Keratinocyte (primary cell): ENCODE measurements around the gene ZNF598. TPM values are rescaled to one million over a fixed set of nuclear protein-coding genes. Genes with fewer than 3 reads are reported as not detected.

Source experiments
- DNase-seq: peaks from one replicate; pipeline ENCODE4 v3.0.0-alpha.2; 2011; ENCODE audit warnings: low read depth, missing footprints, low spot score
- FAIRE-seq: peaks from 2 replicates; lab custom pipeline; 2011; peaks lifted over from hg19 to GRCh38; lab: Jason Lieb, UNC
- H2AFZ ChIP-seq: 2 replicates; pipeline ENCODE4 v1.6.0; 2012; ENCODE audit warnings: low read length, control low read depth, inconsistent platforms; ENCODE audit not compliant: control insufficient read depth
- H3K27ac ChIP-seq: 2 replicates; pipeline ENCODE4 v1.5.1; 2011; ENCODE audit warnings: low read length; ENCODE audit not compliant: control insufficient read depth, insufficient read depth
- H3K27me3 ChIP-seq: 3 replicates; pipeline ENCODE4 v1.6.0; 2011; ENCODE audit warnings: low read length; ENCODE audit not compliant: control insufficient read depth, insufficient read depth; ENCODE audit errors: extremely low read depth
- H3K36me3 ChIP-seq, 2 experiments: 2 replicates in 1 of 2; 3 replicates in 1 of 2; pipeline ENCODE4 v1.5.1; 2011; ENCODE audit warnings: low read length in 2 of 2, mild to moderate bottlenecking in 1 of 2; ENCODE audit not compliant: control insufficient read depth in 2 of 2, insufficient read depth in 2 of 2; ENCODE audit errors: extremely low read depth in 1 of 2
- H3K4me1 ChIP-seq: 3 replicates; pipeline ENCODE4 v1.5.1; 2011; ENCODE audit warnings: low read length; ENCODE audit not compliant: control insufficient read depth, insufficient read depth; ENCODE audit errors: extremely low read depth
- H3K4me2 ChIP-seq: 3 replicates; pipeline ENCODE4 v1.6.0; 2011; ENCODE audit warnings: low read depth, low read length; ENCODE audit not compliant: control insufficient read depth, insufficient read depth; ENCODE audit errors: extremely low read depth
- H3K4me3 ChIP-seq, 3 experiments: fragments of 200-600 bp in 1 of 3; sonication (generic) in 1 of 3; 2 replicates in 2 of 3; 3 replicates in 1 of 3; pipeline ENCODE4 v1.5.1; 2011 to 2016; ENCODE audit warnings: low read length in 3 of 3, mild to moderate bottlenecking in 3 of 3, control low read depth in 2 of 3, inconsistent platforms in 1 of 3, low read depth in 1 of 3, mixed read lengths in 1 of 3, mixed run types in 1 of 3, moderate library complexity in 1 of 3; ENCODE audit not compliant: control insufficient read depth in 2 of 3, insufficient read depth in 2 of 3; ENCODE audit errors: extremely low read depth in 1 of 3
- H3K79me2 ChIP-seq: 2 replicates; pipeline ENCODE4 v1.6.0; 2012; ENCODE audit warnings: low read length; ENCODE audit not compliant: control insufficient read depth, insufficient read depth
- H3K9ac ChIP-seq: 3 replicates; pipeline ENCODE4 v1.6.0; 2011; ENCODE audit warnings: low read length; ENCODE audit not compliant: control insufficient read depth, insufficient read depth; ENCODE audit errors: extremely low read depth
- H3K9me1 ChIP-seq: 3 replicates; pipeline ENCODE4 v1.6.0; 2011; ENCODE audit warnings: low read length; ENCODE audit not compliant: control insufficient read depth, insufficient read depth; ENCODE audit errors: extremely low read depth
- H3K9me3 ChIP-seq: 2 replicates; pipeline ENCODE4 v1.5.1; 2012; ENCODE audit warnings: low read depth, low read length; ENCODE audit not compliant: control insufficient read depth
- H4K20me1 ChIP-seq: 3 replicates; pipeline ENCODE4 v1.6.0; 2011; ENCODE audit warnings: low read length; ENCODE audit not compliant: control insufficient read depth, insufficient read depth; ENCODE audit errors: extremely low read depth
- CTCF ChIP-seq, 3 experiments: IDR thresholded peaks in 1 of 3; conservative IDR thresholded peaks in 1 of 3; optimal IDR thresholded peaks in 1 of 3; 2 replicates in 2 of 3; 3 replicates in 1 of 3; pipeline versions ENCODE3 to v1.5.1; 2011; ENCODE audit warnings: low read length in 3 of 3, mild to moderate bottlenecking in 3 of 3, moderate library complexity in 2 of 3, control low read depth in 1 of 3, inconsistent platforms in 1 of 3; ENCODE audit not compliant: insufficient read depth in 2 of 3; ENCODE audit errors: extremely low read depth in 1 of 3
- EZH2 ChIP-seq: IDR thresholded peaks from one replicate; pipeline ENCODE4 v1.6.1; 2012; ENCODE audit warnings: inconsistent platforms, mild to moderate bottlenecking, low read length, moderate library complexity
- dilution Hi-C: fragments of 300-500 bp; cut with MboI; formaldehyde crosslinking; loops from one replicate; pipeline ENCODE4 v1.7.0; 2020; ENCODE audit warnings: low sequenced_read_pairs; ENCODE audit not compliant: extremely low pct_ligation_motif_present
- polyA plus RNA-seq, 5 experiments: library from polyadenylated mRNA; depleted of rRNA in 3 of 5; stranded (reverse) in 3 of 5; stranded (forward) in 1 of 5; unstranded in 1 of 5; fragments of >200 nt; gene quantifications; 1 replicate in 1 of 5; 2 replicates in 3 of 5; 3 replicates in 1 of 5; pipeline versions ENCODE4 v1.2.1 to v1.2.3, GENCODE V29; 2011 to 2012; ENCODE audit warnings: missing spikeins in 2 of 5, low read depth in 1 of 5, low replicate concordance in 1 of 5

The ZNF598 gene
- polyA plus RNA-seq, 1 donor (not counting 4 experiments of a cell fraction or from before 2014, with no cell fraction given), result 18.0 TPM

- peak overlapping the region; percentile 89 for H3K4me2 ChIP-seq
- TF ChIP-seq EZH2 (no peak), CTCF (optimal IDR thresholded peaks at IDR 0.05 in 1 of 3, IDR thresholded peaks at IDR 0.05 in 1 of 3, conservative IDR thresholded peaks at IDR 0.05 in 1 of 3; ENCODE audit: extremely low read depth in 1 of 3, insufficient read depth in 2 of 3, low read length in 3 of 3) (no peak)
- peak overlapping the region; percentile 71 to 98 (median 92) for H3K4me3 ChIP-seq
- no peaks in the 10 kb centered on the region for H3K27me3 ChIP-seq
- peak overlapping the region; percentile 81 for H3K27ac ChIP-seq
- H3K4me1 ChIP-seq, result peaks cover 36% of the 10 kb centered on the region
- peaks cover 71% of the 10 kb centered on the region for H3K79me2 ChIP-seq
- peaks cover 46% of the 10 kb centered on the region for H4K20me1 ChIP-seq
- H3K9me3 ChIP-seq, result no peaks in the 10 kb centered on the region
- no peak overlapping the region for H2AFZ ChIP-seq
- dilution Hi-C loops, result no loop called here
- peak overlapping the region; percentile 85 for H3K9ac ChIP-seq
- peaks cover 6 to 44% of the 10 kb centered on the region in 2 experiments for H3K36me3 ChIP-seq
- peaks cover 2% of the 10 kb centered on the region for H3K9me1 ChIP-seq
- DNase-seq, result peak; percentile 98
- FAIRE-seq, result peak; percentile 97
These were observed 1.6 kb downstream of the ZNF598 start for GRCh38 chr16:2008009-2008526.

GRCh38 chr16:2007081-2007836 is 2.4 kb downstream of the ZNF598 start:
- Histone ChIP-seq H3K27me3 (no peaks in the 10 kb centered on the region), H3K4me2 (peak overlapping the region; percentile 89), H3K9ac (peak overlapping the region; percentile 85), H2AFZ (no peak overlapping the region), H3K36me3 (peaks cover 10 to 51% of the 10 kb centered on the region in 2 experiments), H3K4me3 (peak overlapping the region; percentile 71 to 98 (median 92)), H3K9me1 (peaks cover 2% of the 10 kb centered on the region), H3K9me3 (no peaks in the 10 kb centered on the region), H4K20me1 (peaks cover 49% of the 10 kb centered on the region), H3K4me1 (peaks cover 36% of the 10 kb centered on the region), H3K79me2 (peaks cover 79% of the 10 kb centered on the region), H3K27ac (peak overlapping the region; percentile 81)
- TF ChIP-seq EZH2 (no peak), CTCF (optimal IDR thresholded peaks at IDR 0.05 in 1 of 3, IDR thresholded peaks at IDR 0.05 in 1 of 3, conservative IDR thresholded peaks at IDR 0.05 in 1 of 3; ENCODE audit: extremely low read depth in 1 of 3, insufficient read depth in 2 of 3, low read length in 3 of 3) (no peak)
- dilution Hi-C loops, result no loop called here
- DNase-seq (no peak), FAIRE-seq (no peak)
